NB4 (cell line): ENCODE measurements around the gene VWC2L.

ENCODE experiments used
- MAX ChIP-seq: IDR thresholded peaks from 2 replicates; pipeline ENCODE4 v1.6.1; 2011; ENCODE audit warnings: low read depth, low read length
- MYC ChIP-seq: IDR thresholded peaks from 2 replicates; pipeline ENCODE4 v1.6.1; 2011; ENCODE audit warnings: low read depth, low read length
- POLR2A ChIP-seq: IDR thresholded peaks from 2 replicates; pipeline ENCODE4 v1.6.1; 2011; ENCODE audit warnings: mild to moderate bottlenecking; ENCODE audit not compliant: insufficient read length; ENCODE audit errors: extremely low read depth
- TF ChIP-seq, protein P1 (sequence below): IDR thresholded peaks from one replicate; pipeline ENCODE4 v1.5.1; 2012; ENCODE audit warnings: low read depth, low read length

DNA sequence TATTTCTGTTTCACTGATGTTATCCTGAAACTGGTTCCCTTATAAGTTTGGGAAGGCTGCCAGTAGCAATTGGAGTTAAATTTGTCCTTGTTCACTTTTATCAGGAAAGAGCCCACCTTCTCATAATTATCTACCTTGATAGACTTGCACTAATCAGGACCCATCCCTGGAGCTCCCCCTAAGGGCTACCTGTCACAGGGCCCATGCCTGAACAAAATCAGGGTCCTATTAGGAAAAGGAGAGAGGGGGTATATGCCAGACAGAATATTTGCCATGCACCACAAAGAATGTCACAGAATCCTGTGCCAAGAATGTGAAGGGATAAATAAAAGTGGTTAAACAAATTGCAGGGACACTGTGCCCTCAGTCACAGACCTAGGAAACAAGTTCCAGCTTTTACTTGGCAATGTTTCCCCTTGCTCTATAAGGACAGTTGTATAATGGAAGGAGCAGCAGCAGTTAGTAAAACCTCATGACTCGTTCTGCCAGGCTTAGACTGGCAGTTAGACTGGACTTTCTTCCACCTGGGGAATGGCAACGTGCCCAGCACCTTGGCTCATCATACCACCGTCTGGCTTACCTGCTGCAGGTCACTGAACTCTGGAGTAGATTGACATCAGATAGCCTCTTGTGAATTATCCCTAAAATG is 32.3 kb upstream of the VWC2L start:
- TF ChIP-seq, protein P1, sequence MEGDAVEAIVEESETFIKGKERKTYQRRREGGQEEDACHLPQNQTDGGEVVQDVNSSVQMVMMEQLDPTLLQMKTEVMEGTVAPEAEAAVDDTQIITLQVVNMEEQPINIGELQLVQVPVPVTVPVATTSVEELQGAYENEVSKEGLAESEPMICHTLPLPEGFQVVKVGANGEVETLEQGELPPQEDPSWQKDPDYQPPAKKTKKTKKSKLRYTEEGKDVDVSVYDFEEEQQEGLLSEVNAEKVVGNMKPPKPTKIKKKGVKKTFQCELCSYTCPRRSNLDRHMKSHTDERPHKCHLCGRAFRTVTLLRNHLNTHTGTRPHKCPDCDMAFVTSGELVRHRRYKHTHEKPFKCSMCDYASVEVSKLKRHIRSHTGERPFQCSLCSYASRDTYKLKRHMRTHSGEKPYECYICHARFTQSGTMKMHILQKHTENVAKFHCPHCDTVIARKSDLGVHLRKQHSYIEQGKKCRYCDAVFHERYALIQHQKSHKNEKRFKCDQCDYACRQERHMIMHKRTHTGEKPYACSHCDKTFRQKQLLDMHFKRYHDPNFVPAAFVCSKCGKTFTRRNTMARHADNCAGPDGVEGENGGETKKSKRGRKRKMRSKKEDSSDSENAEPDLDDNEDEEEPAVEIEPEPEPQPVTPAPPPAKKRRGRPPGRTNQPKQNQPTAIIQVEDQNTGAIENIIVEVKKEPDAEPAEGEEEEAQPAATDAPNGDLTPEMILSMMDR: no peak
- TF ChIP-seq POLR2A (no peak), MAX (no peak), MYC (no peak)
